SK-N-SH treated with all-trans-retinoic acid at 6 μM for 48 hours (cell line): ENCODE measurements around the gene MTX2.

Experiments used
- ATAC-seq: fragments of 200-7000 bp; cut with Tn5 transposase; 3 replicates; pipeline ENCODE4 v1.9.1; 2020; ENCODE audit warnings: mild to moderate bottlenecking, moderate library complexity
- ARNTL ChIP-seq: fragments of 450-650 bp; formaldehyde crosslinking; IDR thresholded peaks from 2 replicates; pipeline ENCODE4 v1.5.0; 2020; ENCODE audit warnings: low read depth, mild to moderate bottlenecking, moderate library complexity, borderline replicate concordance
- BACH2 ChIP-seq: fragments of 250-450 bp; sonication (Bioruptor Pico); IDR thresholded peaks from 2 replicates; pipeline ENCODE4 v1.9.0; 2021; ENCODE audit warnings: mild to moderate bottlenecking, borderline replicate concordance
- CREB5 ChIP-seq: fragments of 250-450 bp; sonication (Bioruptor Pico); IDR thresholded peaks from 2 replicates; pipeline ENCODE4 v1.5.1; 2020; ENCODE audit warnings: low read depth, mild to moderate bottlenecking, moderate library complexity
- CSDC2 ChIP-seq: fragments of 250-450 bp; sonication (Bioruptor Pico); IDR thresholded peaks from 2 replicates; pipeline ENCODE4 v1.5.0; 2020; ENCODE audit warnings: mild to moderate bottlenecking, moderate library complexity
- CSRNP3 ChIP-seq: fragments of 250-450 bp; sonication (Bioruptor Pico); IDR thresholded peaks from 2 replicates; pipeline ENCODE4 v1.5.1; 2021; ENCODE audit warnings: mild to moderate bottlenecking, moderate library complexity
- OSR1 ChIP-seq: fragments of 250-450 bp; sonication (Bioruptor Pico); IDR thresholded peaks from 2 replicates; pipeline ENCODE4 v1.8.0; 2022; ENCODE audit warnings: moderate library complexity, mild to moderate bottlenecking, inconsistent platforms
- POU6F1 ChIP-seq: fragments of 250-450 bp; sonication (Bioruptor Pico); IDR thresholded peaks from 2 replicates; pipeline ENCODE4 v1.8.0; 2021; ENCODE audit warnings: low read depth, mild to moderate bottlenecking, moderate library complexity, borderline replicate concordance
- PPARA ChIP-seq: fragments of 250-450 bp; sonication (Bioruptor Pico); IDR thresholded peaks from 2 replicates; pipeline ENCODE4 v1.5.0; 2020; ENCODE audit warnings: mild to moderate bottlenecking, borderline replicate concordance
- RARB ChIP-seq: fragments of 250-450 bp; sonication (Bioruptor Pico); IDR thresholded peaks from 2 replicates; pipeline ENCODE4 v1.8.0; 2021; ENCODE audit warnings: mild to moderate bottlenecking, moderate library complexity
- SNAI2 ChIP-seq: fragments of 250-450 bp; sonication (Bioruptor Pico); IDR thresholded peaks from 2 replicates; pipeline ENCODE4 v1.5.0; 2020; ENCODE audit warnings: mild to moderate bottlenecking, moderate library complexity
- TCF4 ChIP-seq: fragments of 250-450 bp; sonication (Bioruptor Pico); IDR thresholded peaks from 2 replicates; pipeline ENCODE4 v1.8.0; 2021; ENCODE audit warnings: mild to moderate bottlenecking, moderate library complexity, borderline replicate concordance
- ZC3H10 ChIP-seq: fragments of 250-450 bp; sonication (Bioruptor Pico); IDR thresholded peaks from 2 replicates; pipeline ENCODE4 v1.5.1; 2021; ENCODE audit warnings: mild to moderate bottlenecking, moderate library complexity
- ZFP3 ChIP-seq: fragments of 250-450 bp; sonication (Bioruptor Pico); IDR thresholded peaks from 2 replicates; pipeline ENCODE4 v1.5.0; 2020; ENCODE audit warnings: mild to moderate bottlenecking, moderate library complexity
- ZFP30 ChIP-seq: fragments of 450-650 bp; formaldehyde crosslinking; IDR thresholded peaks from 2 replicates; pipeline ENCODE4 v1.5.0; 2022; ENCODE audit warnings: mild to moderate bottlenecking, moderate library complexity
- ZNF565 ChIP-seq: fragments of 450-650 bp; formaldehyde crosslinking; conservative IDR thresholded peaks from 2 replicates; pipeline ENCODE4 v1.5.0; 2020; ENCODE audit warnings: low read depth, mild to moderate bottlenecking, moderate library complexity
- ZNF70 ChIP-seq: fragments of 450-650 bp; formaldehyde crosslinking; IDR thresholded peaks from 2 replicates; pipeline ENCODE4 v1.5.0; 2020; ENCODE audit warnings: mild to moderate bottlenecking, moderate library complexity
- ZNF8 ChIP-seq: fragments of 450-650 bp; formaldehyde crosslinking; IDR thresholded peaks from 2 replicates; pipeline ENCODE4 v1.5.0; 2020; ENCODE audit warnings: mild to moderate bottlenecking, moderate library complexity
- TF ChIP-seq, protein P1 (sequence below): fragments of 250-450 bp; sonication (Bioruptor Pico); IDR thresholded peaks from 2 replicates; pipeline ENCODE4 v1.5.0; 2020; ENCODE audit warnings: mild to moderate bottlenecking, moderate library complexity
- TF ChIP-seq, protein P2 (sequence below): fragments of 250-450 bp; sonication (Bioruptor Pico); IDR thresholded peaks from 2 replicates; pipeline ENCODE4 v1.8.0; 2020; ENCODE audit warnings: mild to moderate bottlenecking, moderate library complexity, borderline replicate concordance

MTX2 gene

GRCh38 chr2:176246331-176246730 lies 22.9 kb upstream of the MTX2 start:
- TF ChIP-seq ZNF8: no peak
- no peak for TF ChIP-seq POU6F1 (CRISPR knock-in tag)
- no peak for TF ChIP-seq ZFP3 (CRISPR knock-in tag)
- TF ChIP-seq ZNF565 (CRISPR knock-in tag): no peak
- no peak for TF ChIP-seq ZC3H10 (CRISPR knock-in tag)
- no peak for TF ChIP-seq ZFP30
- TF ChIP-seq, protein P1, sequence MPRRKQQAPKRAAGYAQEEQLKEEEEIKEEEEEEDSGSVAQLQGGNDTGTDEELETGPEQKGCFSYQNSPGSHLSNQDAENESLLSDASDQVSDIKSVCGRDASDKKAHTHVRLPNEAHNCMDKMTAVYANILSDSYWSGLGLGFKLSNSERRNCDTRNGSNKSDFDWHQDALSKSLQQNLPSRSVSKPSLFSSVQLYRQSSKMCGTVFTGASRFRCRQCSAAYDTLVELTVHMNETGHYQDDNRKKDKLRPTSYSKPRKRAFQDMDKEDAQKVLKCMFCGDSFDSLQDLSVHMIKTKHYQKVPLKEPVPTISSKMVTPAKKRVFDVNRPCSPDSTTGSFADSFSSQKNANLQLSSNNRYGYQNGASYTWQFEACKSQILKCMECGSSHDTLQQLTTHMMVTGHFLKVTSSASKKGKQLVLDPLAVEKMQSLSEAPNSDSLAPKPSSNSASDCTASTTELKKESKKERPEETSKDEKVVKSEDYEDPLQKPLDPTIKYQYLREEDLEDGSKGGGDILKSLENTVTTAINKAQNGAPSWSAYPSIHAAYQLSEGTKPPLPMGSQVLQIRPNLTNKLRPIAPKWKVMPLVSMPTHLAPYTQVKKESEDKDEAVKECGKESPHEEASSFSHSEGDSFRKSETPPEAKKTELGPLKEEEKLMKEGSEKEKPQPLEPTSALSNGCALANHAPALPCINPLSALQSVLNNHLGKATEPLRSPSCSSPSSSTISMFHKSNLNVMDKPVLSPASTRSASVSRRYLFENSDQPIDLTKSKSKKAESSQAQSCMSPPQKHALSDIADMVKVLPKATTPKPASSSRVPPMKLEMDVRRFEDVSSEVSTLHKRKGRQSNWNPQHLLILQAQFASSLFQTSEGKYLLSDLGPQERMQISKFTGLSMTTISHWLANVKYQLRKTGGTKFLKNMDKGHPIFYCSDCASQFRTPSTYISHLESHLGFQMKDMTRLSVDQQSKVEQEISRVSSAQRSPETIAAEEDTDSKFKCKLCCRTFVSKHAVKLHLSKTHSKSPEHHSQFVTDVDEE (CRISPR knock-in tag): no peak
- TF ChIP-seq CSDC2 (CRISPR knock-in tag): no peak
- ATAC-seq: no peak

- TF ChIP-seq SNAI2 (CRISPR knock-in tag) (no peak), RARB (no peak), POU6F1 (CRISPR knock-in tag) (no peak), ZNF70 (no peak), BACH2 (CRISPR knock-in tag) (no peak)
- TF ChIP-seq, protein P1 (CRISPR knock-in tag): no peak
- ATAC-seq: no peak
Observed at GRCh38 chr2:176247859-176248258, 21.4 kb upstream of the MTX2 start.

DNA sequence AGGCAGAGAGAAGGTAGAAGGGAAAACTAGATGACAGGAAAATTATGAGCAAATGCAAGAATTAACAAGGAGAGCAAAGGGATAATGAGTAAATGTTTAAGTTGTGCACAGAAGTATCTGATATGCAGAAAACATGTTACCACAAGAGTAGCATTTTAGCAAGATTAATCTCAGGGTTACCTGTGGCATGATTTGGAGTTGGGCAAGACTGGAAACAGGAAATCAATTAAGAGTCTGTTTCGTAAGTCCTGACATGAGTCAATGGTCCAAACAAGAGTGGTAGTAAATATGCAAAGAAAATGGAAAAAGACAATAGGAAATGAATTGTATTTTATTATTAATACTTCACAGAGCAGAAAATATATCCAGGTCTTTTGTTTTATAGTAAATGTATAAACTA lies 17.3 kb upstream of the MTX2 start:
- ATAC-seq: no peak
- TF ChIP-seq ARNTL (CRISPR knock-in tag) (no peak), CREB5 (CRISPR knock-in tag) (no peak), ZFP3 (CRISPR knock-in tag) (no peak), ZNF70 (no peak), SNAI2 (CRISPR knock-in tag) (no peak), ZC3H10 (CRISPR knock-in tag) (no peak), CSDC2 (CRISPR knock-in tag) (no peak), OSR1 (CRISPR knock-in tag) (no peak), CSRNP3 (CRISPR knock-in tag) (no peak), ZNF8 (no peak), POU6F1 (CRISPR knock-in tag) (no peak), ZFP30 (no peak), RARB (no peak), PPARA (no peak), TCF4 (CRISPR knock-in tag) (no peak)
- TF ChIP-seq, protein P2, sequence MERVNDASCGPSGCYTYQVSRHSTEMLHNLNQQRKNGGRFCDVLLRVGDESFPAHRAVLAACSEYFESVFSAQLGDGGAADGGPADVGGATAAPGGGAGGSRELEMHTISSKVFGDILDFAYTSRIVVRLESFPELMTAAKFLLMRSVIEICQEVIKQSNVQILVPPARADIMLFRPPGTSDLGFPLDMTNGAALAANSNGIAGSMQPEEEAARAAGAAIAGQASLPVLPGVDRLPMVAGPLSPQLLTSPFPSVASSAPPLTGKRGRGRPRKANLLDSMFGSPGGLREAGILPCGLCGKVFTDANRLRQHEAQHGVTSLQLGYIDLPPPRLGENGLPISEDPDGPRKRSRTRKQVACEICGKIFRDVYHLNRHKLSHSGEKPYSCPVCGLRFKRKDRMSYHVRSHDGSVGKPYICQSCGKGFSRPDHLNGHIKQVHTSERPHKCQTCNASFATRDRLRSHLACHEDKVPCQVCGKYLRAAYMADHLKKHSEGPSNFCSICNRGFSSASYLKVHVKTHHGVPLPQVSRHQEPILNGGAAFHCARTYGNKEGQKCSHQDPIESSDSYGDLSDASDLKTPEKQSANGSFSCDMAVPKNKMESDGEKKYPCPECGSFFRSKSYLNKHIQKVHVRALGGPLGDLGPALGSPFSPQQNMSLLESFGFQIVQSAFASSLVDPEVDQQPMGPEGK (CRISPR knock-in tag): no peak
